OCI-LY1 (cell line): ENCODE results near the gene SNRPD3.

ENCODE experiments used
- EZH2 ChIP-seq: fragments of 200-600 bp; sonication (generic), shearing (Covaris generic); IDR thresholded peaks from 2 replicates; pipeline ENCODE4 v1.8.0; 2017; ENCODE audit warnings: borderline replicate concordance, mixed run types, mild to moderate bottlenecking, antibody characterized with exemption, low read length, moderate library complexity, mixed read lengths
- TF ChIP-seq, protein P1 (sequence below): fragments of 200-600 bp; sonication (generic), shearing (Covaris generic); IDR thresholded peaks from 2 replicates; pipeline ENCODE4 v1.5.1; 2017; ENCODE audit warnings: mild to moderate bottlenecking, antibody characterized with exemption, low read length, moderate library complexity, mixed read lengths

DNA sequence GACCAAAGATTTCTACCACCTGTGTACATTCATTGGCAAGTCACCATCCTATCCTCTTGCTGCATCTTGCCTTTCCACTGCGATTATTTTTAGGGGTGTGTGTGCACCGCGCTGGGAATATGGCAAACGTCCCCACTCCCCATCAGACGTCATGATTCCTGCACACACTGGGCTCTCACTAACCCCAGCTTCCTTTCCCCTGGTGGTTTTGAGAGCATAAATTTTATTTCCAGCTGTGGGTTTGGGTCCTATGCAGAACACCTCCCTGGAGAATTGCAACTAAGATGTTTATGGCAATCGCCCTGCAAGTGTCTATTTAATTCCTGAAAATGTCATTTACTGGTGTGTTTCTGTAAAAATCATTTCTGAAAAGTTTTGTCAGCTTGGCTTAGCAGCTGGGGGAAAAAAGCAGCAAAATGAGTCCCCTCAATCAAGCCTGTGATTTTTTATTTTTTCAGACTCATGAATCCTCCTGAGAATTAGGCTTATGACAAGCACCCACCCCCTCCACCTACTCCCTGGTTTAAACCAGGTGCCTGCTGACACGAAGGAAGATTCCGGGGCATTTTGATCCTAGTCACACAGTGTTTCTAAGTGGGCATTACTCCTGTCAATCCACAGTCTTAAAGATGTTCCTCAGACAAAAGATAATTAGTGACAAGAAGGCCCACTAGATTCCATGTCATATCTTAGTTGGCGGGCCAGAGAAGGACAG is 36.9 kb upstream of the SNRPD3 start:
- no peak for TF ChIP-seq EZH2
- TF ChIP-seq, protein P1, sequence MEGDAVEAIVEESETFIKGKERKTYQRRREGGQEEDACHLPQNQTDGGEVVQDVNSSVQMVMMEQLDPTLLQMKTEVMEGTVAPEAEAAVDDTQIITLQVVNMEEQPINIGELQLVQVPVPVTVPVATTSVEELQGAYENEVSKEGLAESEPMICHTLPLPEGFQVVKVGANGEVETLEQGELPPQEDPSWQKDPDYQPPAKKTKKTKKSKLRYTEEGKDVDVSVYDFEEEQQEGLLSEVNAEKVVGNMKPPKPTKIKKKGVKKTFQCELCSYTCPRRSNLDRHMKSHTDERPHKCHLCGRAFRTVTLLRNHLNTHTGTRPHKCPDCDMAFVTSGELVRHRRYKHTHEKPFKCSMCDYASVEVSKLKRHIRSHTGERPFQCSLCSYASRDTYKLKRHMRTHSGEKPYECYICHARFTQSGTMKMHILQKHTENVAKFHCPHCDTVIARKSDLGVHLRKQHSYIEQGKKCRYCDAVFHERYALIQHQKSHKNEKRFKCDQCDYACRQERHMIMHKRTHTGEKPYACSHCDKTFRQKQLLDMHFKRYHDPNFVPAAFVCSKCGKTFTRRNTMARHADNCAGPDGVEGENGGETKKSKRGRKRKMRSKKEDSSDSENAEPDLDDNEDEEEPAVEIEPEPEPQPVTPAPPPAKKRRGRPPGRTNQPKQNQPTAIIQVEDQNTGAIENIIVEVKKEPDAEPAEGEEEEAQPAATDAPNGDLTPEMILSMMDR = no peak
